HUES6 (cell line): ENCODE data around the gene OR6S1.

Experiments used
- H3K27ac ChIP-seq: 2 replicates; pipeline ENCODE4 v1.7.0; 2013; ENCODE audit warnings: low read depth, mild to moderate bottlenecking, low read length, inconsistent platforms
- H3K27me3 ChIP-seq: 2 replicates; pipeline ENCODE4 v1.6.1; 2013; ENCODE audit warnings: low read length; ENCODE audit not compliant: control insufficient read depth, insufficient read depth
- H3K36me3 ChIP-seq: 2 replicates; pipeline ENCODE4 v1.6.1; 2013; ENCODE audit warnings: low read length; ENCODE audit not compliant: control insufficient read depth, insufficient read depth
- H3K4me1 ChIP-seq: 2 replicates; pipeline ENCODE4 v1.6.1; 2013; ENCODE audit warnings: low read length; ENCODE audit not compliant: control insufficient read depth, insufficient read depth
- H3K4me3 ChIP-seq: 2 replicates; pipeline ENCODE4 v1.5.1; 2013; ENCODE audit warnings: low read depth, low read length
- H3K9ac ChIP-seq: one replicate; pipeline ENCODE4 v1.6.1; 2013; ENCODE audit warnings: mild to moderate bottlenecking, low read length
- H3K9me3 ChIP-seq: 2 replicates; pipeline ENCODE4 v1.6.1; 2013; ENCODE audit warnings: low read depth, low read length; ENCODE audit not compliant: control insufficient read depth, insufficient read depth

Gene OR6S1, protein sequence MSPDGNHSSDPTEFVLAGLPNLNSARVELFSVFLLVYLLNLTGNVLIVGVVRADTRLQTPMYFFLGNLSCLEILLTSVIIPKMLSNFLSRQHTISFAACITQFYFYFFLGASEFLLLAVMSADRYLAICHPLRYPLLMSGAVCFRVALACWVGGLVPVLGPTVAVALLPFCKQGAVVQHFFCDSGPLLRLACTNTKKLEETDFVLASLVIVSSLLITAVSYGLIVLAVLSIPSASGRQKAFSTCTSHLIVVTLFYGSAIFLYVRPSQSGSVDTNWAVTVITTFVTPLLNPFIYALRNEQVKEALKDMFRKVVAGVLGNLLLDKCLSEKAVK

DNA sequence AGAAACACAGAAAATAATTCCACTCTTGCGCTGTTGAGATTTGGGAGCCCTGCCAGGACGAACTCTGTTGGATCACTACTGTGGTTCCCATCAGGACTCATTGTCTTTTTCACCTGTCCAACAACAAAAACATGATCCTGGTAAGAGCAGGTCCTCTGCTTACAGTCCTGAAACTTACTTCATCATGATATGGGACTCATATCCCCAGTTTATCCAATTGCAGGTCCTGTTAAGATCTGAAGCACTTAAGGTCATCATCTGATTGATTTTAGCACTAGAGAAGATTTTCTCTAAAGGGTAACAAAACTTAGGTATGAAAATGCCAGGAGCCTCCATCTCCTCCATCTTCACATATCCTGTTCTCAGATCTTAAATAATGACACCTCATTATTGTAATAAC lies at the start of gene OR6S1:
Gene OR6S1, minus strand, starts transcription at position 101 of the 400 bp plus-strand sequence. Its CDS starts 0 bp downstream, at position 101.
- no peak within 1 kb of the TSS for H3K27ac ChIP-seq
- no peaks in the 10 kb centered on the region for H3K9me3 ChIP-seq
- H3K4me3 ChIP-seq = no peak within 1 kb of the TSS
- no peaks in the 10 kb centered on the region for H3K36me3 ChIP-seq
- H3K4me1 ChIP-seq = peaks cover 15% of the 10 kb centered on the region; the same call in 1 of the 2 replicates
- peaks cover 2% of the 10 kb centered on the region; the same call in 1 of the 2 replicates for H3K27me3 ChIP-seq
- H3K9ac ChIP-seq = no peak within 1 kb of the TSS

DNA sequence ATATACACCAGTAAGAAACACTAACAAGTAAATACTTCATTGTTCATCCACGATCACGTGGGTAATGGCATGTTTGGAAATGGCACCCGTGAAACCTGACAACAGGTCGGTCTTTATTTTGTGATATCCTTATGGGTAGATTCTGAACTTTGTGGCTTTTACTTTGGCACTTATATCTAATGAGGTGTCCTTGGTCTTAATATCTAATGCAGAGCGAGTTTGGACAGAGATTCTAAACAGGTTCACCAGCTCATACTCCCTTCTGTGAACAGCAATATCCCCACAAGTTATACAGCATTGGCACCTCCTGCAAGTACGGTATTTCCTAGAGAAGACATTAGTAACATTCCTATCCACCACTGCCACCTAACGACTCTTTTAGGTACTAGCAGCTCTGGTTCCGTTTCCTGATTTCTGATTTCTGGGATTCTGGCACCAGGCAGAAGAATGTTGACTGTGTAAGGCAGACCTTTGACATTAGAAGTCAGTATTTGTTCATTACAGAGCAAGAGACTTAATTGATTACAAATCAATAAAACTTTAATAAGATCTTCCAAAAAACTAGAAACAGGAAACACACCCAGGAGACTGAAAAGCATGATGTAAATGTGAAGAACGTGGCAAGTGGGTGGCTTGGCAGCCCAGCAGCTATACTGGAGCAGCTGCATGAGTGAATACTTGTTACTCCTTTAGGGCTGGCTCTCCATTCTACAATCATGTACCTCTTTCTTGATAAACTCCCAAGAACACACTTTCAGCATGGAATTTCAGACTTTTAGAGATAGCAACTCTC lies 49.6 kb upstream of the OR6S1 start:
- Histone ChIP-seq H3K27me3 (no peaks in the 10 kb centered on the region), H3K9ac (no peak overlapping the region), H3K4me3 (no peak overlapping the region), H3K9me3 (no peaks in the 10 kb centered on the region), H3K36me3 (no peaks in the 10 kb centered on the region; the same call in 1 of the 2 replicates), H3K4me1 (no peaks in the 10 kb centered on the region), H3K27ac (no peak overlapping the region)

DNA sequence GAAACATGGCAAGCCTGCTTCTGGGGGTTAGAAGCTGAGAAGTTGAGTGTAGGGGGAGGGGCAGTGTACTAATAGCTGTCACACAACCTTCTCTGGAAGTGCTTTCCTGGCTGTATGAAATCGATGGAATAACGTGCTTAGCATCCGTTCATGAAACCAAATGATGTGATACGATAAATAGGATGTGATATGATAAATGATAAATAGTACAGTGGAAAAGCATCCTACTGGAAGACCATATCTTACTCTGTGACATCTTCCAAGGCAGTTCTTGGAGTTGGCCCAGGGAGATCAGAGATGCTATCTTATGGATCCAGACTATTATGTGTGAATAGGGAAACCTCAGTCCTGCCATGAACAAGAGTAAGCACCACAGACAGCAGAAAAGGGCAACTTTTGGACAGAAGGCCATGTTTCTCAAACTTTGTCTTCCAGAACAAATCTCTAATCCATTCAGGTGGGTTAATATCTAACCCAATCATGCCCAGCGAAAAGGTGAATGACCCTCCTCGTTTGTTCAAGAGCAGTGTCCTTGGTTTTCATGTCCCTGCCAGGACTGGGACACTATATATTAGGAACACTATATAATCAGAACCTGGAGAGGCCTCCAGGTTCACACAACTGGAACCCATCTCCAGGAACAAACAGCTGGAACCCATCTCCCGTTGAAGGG lies 46.8 kb upstream of the OR6S1 start, which contains the start of gene ANG:
Gene ANG, plus strand, starts transcription at position 598 of the 673 bp plus-strand sequence. CDS start 4,801 bp downstream, outside the sequence.
- H3K27me3 ChIP-seq = no peaks in the 10 kb centered on the region

DNA sequence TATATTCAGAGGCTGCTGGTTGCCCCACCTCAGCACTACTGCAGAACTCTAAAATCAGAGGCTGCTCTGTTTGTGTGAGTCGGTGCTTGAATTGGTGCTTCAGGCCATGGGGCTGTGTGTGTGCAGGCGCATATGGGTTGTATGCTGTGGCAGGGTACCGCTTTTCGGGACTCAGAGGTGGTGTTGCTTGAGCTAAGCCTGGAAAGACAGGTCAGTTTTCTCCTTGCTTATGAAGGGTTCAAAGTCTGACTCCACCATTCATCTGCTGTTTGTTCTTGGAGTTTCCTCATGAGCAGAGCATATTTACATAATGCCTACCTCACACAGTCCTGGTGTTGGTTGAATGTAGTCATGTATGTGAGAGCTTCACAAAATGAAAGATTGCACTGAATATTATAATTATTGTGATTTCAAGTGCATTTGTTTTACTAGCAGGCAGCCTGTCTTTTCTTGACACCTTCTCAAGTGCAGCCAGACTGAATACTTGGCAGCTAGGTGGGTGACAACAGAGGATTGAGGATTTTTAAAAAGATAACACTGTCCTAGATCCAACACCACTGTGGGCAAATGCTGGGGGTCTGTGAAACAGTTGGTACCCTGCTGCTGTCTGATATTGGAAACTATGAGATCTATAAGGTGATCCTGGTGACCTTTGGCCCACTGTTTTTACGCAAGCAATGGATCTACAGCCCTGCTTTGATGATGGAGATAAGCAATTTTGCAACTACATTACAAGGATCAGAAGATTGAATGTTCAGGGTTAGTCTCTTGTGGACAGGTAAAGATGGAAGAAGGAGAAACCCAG lies 46.1 kb upstream of the OR6S1 start:
- H3K27ac ChIP-seq = no peak overlapping the region

More for the DNA sequence above, 46.8 kb upstream of the OR6S1 start, which contains the start of gene ANG:
- no peak within 1 kb of the TSS for H3K9ac ChIP-seq
- no peak within 1 kb of the TSS for H3K4me3 ChIP-seq
- H3K27ac ChIP-seq = no peak within 1 kb of the TSS
- no peaks in the 10 kb centered on the region for H3K9me3 ChIP-seq
- 0 out of 2 replicates have a peak, but pooled peaks cover 5% of the 10 kb centered on the region for H3K4me1 ChIP-seq
- H3K36me3 ChIP-seq = no peaks in the 10 kb centered on the region

DNA sequence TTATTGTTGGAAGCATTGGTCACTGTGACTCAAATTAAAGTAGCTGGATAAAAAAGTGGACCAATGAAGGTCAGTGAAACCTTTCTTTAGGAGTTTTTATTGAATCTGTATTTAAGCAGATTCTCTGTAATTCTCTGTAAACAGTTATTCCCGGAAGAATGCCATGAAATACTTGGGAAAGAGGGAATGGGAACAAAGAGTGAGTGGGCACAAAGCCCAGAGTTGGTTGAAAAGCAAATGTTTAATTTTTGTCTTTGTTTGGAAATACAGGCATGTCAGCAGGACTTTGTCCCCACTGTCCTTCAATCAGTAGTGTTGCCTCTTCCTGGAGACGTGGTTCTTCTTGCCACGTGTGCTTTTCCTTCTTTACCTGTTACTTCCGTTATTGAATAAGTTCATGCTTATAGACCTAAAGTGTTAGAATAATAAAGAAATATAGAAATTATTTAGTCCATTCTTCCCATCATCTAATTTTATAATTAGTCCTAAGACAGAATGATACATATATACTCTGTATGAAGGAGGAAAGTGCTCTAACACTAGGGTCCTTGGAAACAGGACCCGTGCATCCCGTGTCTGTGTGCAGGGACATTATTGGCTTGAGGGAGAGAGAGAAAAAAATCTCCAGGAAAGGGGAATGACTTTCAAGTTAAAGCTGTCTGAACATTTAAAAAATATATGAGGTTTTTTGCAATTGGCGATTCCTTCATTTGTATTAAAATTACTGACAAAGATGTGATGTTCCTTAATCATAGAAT lies 45.1 kb upstream of the OR6S1 start:
- Histone ChIP-seq H3K36me3 (no peaks in the 10 kb centered on the region), H3K4me3 (no peak overlapping the region), H3K27ac (no peak overlapping the region), H3K9me3 (no peaks in the 10 kb centered on the region), H3K27me3 (no peaks in the 10 kb centered on the region), H3K4me1 (0 out of 2 replicates have a peak, but pooled peaks cover 5% of the 10 kb centered on the region), H3K9ac (no peak overlapping the region)

More for the DNA sequence above, 46.1 kb upstream of the OR6S1 start:
- no peaks in the 10 kb centered on the region for H3K9me3 ChIP-seq
- no peak overlapping the region for H3K9ac ChIP-seq
- H3K4me1 ChIP-seq = 0 out of 2 replicates have a peak, but pooled peaks cover 5% of the 10 kb centered on the region
- H3K36me3 ChIP-seq = no peaks in the 10 kb centered on the region
- no peaks in the 10 kb centered on the region for H3K27me3 ChIP-seq
- H3K4me3 ChIP-seq = no peak overlapping the region

DNA sequence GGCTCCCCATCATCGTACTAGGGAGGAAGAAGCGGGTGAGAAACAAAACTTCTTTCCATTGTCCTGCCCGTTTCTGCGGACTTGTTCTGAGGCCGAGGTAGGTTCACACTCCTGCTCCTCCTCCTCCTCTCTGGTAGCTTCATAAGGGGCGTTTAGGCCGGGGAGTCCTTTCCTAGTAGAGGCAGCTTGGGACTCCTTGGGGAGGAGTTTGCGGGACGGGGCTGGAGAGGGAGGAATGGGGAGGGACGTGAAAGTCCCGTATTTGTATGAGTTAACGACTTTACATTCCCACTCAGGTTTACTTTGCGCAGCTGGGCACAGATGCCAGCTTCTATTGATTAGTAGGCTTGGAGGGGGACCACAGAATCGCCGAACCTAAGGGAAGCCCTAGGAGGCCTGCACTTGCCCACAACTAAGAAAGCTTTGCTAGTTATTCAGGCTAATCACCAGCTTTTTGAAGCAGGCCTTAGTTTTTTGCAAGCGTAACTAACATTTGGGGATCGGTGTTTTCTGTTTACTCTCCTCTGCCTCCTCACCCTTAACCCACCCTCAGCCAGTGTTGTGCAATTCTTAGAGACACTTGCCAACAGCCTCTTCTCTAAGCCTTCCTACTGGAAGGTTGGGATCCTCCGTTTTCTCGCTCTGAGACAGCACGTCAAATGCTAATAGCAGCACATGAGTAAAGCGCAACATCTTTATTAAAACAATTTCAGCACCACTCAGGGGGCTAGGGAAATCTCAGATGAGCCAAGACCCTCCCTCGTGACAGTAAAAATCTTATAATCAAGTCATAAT lies 43.4 kb upstream of the OR6S1 start:
- Histone ChIP-seq H3K36me3 (no peaks in the 10 kb centered on the region), H3K9ac (peak overlapping the region; percentile 71), H3K4me1 (peaks cover 16% of the 10 kb centered on the region), H3K27me3 (no peaks in the 10 kb centered on the region), H3K27ac (no peak overlapping the region), H3K9me3 (no peaks in the 10 kb centered on the region), H3K4me3 (peak overlapping the region; percentile 96)

DNA sequence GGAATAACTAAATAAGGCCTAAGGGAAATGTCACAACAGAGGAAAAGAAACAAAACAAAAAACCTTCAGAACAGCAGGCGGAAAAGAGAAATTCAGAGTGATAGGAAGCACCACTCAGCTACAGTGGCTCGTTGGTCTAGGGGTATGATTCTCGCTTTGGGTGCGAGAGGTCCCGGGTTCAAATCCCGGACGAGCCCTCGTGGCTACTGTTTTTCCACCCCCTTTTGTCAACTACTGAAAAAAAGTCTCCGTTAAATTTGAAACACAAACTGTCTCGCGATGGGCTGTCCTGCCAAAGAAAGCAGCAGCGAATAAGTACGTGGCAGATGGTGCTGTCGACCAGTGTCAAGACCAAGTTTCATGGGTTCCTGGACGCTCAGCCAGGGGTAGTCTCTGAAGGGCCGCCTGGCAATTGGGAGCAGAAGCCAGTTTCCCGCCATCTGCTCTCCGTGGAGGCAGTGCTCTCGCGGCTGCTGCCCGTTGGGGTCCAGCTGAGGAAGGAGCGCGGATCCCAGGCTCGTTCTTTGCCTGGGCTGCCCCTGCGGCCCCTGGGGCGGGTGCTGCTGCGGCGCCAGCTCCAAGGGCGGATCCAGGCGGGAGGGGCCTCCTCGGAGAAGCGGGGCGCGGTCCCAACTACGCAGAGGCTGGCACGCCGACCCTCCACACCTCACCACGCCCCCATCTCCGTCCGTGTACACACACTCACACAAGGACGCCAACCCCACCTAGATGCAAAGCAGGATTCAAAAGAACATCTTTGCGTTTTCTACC lies 42.6 kb upstream of the OR6S1 start, which contains the start of gene RNASE4:
Gene RNASE4, plus strand, starts transcription at position 670 of the 771 bp plus-strand sequence. CDS start 14,812 bp downstream, outside the sequence.
- Histone ChIP-seq H3K27me3 (no peaks in the 10 kb centered on the region), H3K9me3 (no peaks in the 10 kb centered on the region), H3K27ac (peak within 1 kb of the TSS; percentile 11; the same call in 1 of the 2 replicates), H3K9ac (peak within 1 kb of the TSS; percentile 82), H3K36me3 (no peaks in the 10 kb centered on the region), H3K4me3 (peak within 1 kb of the TSS; percentile 96), H3K4me1 (peaks cover 16% of the 10 kb centered on the region)

DNA sequence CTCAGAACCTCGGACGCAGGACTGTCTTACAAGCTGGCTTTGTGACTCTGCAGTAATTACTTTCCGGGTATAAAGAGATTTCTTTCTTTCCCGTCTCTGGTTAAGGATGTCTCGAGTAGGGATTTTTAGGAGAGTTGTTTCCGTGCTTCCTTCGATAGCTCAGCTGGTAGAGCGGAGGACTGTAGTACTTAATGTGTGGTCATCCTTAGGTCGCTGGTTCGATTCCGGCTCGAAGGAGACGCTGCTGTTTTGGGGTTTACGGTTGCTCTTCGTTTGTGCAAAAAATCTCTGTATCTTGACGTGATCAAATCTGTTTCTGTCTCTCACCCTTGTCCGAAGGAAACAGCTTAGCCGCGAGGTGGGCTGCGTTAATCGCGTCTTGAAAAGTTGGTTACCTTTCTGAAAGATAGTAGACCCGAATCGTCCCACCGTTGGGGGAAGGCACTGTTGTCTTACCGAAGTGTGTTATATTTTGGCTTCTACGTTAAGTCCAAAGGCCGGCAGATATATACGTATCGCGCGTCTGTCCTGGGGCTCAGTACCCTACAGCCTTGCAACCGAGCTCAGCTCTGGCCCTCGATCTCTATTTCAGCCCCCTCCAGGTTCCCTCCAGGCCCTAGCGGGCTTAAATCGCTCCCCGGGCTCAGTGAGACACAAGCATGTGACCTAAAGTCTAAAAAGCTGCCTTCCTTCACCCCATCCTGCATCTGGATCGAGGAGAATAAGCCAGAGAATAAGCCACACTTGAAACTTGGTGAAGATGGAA lies 41.8 kb upstream of the OR6S1 start:
- peak overlapping the region; percentile 86 for H3K27ac ChIP-seq

More for the DNA sequence above, 41.8 kb upstream of the OR6S1 start:
- H3K36me3 ChIP-seq = no peaks in the 10 kb centered on the region
- H3K27me3 ChIP-seq = no peaks in the 10 kb centered on the region
- H3K4me3 ChIP-seq = peak overlapping the region; percentile 96
- H3K4me1 ChIP-seq = peaks cover 16% of the 10 kb centered on the region
- H3K9me3 ChIP-seq = no peaks in the 10 kb centered on the region
- H3K9ac ChIP-seq = peak overlapping the region; percentile 89
